Subcutaneous adipose tissue (tissue), 4 donors: Measurements from ENCODE around the gene SNAPIN. TPM values are rescaled to one million over a fixed set of nuclear protein-coding genes. Genes with fewer than 3 reads are reported as not detected.

Experiments
- CTCF ChIP-seq: fragments of 450-650 bp; IDR thresholded peaks from one replicate; pipeline ENCODE4 v1.5.1; 2016; ENCODE audit warnings: low read depth, mild to moderate bottlenecking, control low read depth, antibody characterized with exemption, moderate library complexity
- total RNA-seq, 4 donors: library from RNA; depleted of rRNA; stranded (reverse); fragments of >200 nt; gene quantifications; one replicate each; pipeline ENCODE4 v1.1.0, GENCODE V29; 2016

The SNAPIN gene, protein sequence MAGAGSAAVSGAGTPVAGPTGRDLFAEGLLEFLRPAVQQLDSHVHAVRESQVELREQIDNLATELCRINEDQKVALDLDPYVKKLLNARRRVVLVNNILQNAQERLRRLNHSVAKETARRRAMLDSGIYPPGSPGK
- 10 to 100 TPM; 53.7 to 80.1 (median 65.9) TPM for total RNA-seq

- no peak for TF ChIP-seq CTCF
Measured at GRCh38 chr1:153658400-153659174, at the start of gene SNAPIN. Gene SNAPIN (plus strand): TSS chr1:153658703. CDS start chr1:153658744, 41 bp downstream.

DNA sequence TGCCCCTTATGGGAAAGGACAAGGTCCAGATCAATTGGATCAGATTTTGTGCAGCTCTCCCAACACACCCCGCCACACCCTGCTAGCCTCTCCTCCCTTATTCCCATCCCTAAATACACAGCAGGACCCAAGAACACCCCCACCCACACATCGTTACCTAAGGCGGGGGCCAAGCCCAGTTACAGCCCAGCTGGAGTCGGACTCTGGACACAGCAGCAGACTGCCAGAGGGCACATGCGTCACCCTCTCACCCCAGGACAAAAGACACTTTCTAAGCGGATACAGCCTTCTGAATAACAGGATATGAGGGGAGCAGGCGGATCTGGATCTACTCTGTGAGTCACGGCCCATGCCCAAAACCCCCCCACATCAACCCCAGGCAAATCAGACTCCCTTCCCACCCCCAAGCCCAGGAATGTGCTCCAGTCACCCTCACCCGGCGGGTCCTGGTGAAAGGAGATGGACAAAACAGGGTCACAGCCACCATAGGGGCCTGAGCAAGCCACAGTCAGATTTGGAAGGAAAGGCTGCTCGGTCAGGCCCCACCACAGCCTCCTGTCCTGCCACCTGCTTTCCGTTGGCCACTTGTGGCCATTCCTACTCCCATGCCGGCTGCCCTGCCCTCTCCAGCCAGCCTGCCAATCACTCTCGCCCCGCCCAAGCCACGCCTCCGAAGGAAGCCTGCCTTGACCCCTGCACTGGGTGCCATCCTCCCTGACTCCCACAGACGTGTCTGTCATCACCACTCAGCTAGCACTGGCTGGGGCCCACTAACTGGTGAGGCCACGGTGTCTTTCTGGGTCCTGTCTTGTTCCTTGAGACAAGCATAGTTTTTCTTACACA, 49.5 kb upstream of the SNAPIN start:
- TF ChIP-seq CTCF = no peak

- TF ChIP-seq CTCF = no peak
Measured at GRCh38 chr1:153609585-153609907, 49.0 kb upstream of the SNAPIN start.

DNA sequence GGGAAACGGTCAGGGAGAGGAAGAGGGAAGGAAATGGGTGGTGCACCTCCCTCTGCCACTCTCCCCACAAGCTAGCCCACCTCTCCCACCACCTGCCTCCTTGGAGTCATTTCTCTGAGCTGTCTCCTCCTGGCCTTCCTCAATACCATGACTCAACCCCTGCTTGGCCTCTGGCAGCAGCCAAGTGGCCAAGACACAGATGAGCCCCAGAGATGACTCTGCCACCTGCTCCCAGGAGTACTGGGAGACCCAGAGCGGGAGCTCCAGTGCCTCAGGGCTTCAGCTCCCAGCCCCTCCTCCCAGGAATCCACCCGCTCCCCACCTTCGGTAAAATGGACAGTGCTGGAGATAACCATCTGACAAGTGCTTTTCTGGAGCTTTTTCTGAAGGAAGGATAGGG, 48.2 kb upstream of the SNAPIN start:
- no peak for TF ChIP-seq CTCF

GRCh38 chr1:153610811-153611301, 47.6 kb upstream of the SNAPIN start:
- TF ChIP-seq CTCF = no peak

- no peak for TF ChIP-seq CTCF
Measured at GRCh38 chr1:153611356-153611755, 47.1 kb upstream of the SNAPIN start.

- no peak for TF ChIP-seq CTCF
Measured at GRCh38 chr1:153612111-153612754, 46.3 kb upstream of the SNAPIN start.
